H1 (cell line): ENCODE measurements around the gene LAMC3. TPM values are rescaled to one million over a fixed set of nuclear protein-coding genes. Genes with fewer than 3 reads are reported as not detected.

Experiments used
- ATF3 ChIP-seq: IDR thresholded peaks from 2 replicates; pipeline ENCODE4 v1.6.1; 2011; ENCODE audit warnings: low read depth, mild to moderate bottlenecking, low read length; ENCODE audit not compliant: insufficient read depth
- E2F6 ChIP-seq: IDR thresholded peaks from 2 replicates; pipeline ENCODE4 v1.6.1; 2012; ENCODE audit warnings: inconsistent platforms
- TAF1 ChIP-seq: IDR thresholded peaks from 2 replicates; pipeline ENCODE4 v1.6.1; 2011; ENCODE audit warnings: mild to moderate bottlenecking, low read depth, low read length
- polyA plus RNA-seq, 7 experiments: library from polyadenylated mRNA; depleted of rRNA in 3 of 7; stranded (reverse) in 5 of 7; unstranded in 2 of 7; fragments of >200 nt in 5 of 7; fragments of 200-250 nt in 2 of 7; gene quantifications; 1 replicate in 5 of 7; 2 replicates in 1 of 7; 4 replicates in 1 of 7; pipeline versions ENCODE4 v1.2.1 to v1.2.3, GENCODE V29; 2011 to 2013; ENCODE audit warnings: missing spikeins in 2 of 7, mixed read lengths in 2 of 7
- total RNA-seq: library from RNA; stranded (reverse); fragmentation: NEBNext Ultra II Directional; extraction: Animal tissue kit (Norgen Biotek cat#: 25700); gene quantifications from 2 replicates; pipeline ENCODE4 v1.2.1, GENCODE V29; 2021

Gene LAMC3
- total and polyA plus RNA-seq, 2 of the 8 experiments (the other 6 are each of a cell fraction or from before 2014, with no cell fraction given) = 9.3 to 12.3 TPM

- no peak for TF ChIP-seq E2F6
- TF ChIP-seq ATF3 = no peak
- no peak for TF ChIP-seq TAF1
These were observed 15.5 kb upstream of the LAMC3 start (continued) for GRCh38 chr9:130993303-130994030.
